H1 (cell line): ENCODE results near the gene KANSL1. TPM values are rescaled to one million over a fixed set of nuclear protein-coding genes. Genes with fewer than 3 reads are reported as not detected.

Source experiments
- CTCF ChIA-PET: fragments of 300-600 bp; sonication (Branson Sonifier 250); formaldehyde crosslinking; loops from one replicate; lab custom pipeline; 2021; ENCODE audit not compliant: partially characterized antibody; lab: Charles Lee
- POLR2A ChIA-PET: fragments of 300-600 bp; sonication (Branson Sonifier 250); formaldehyde crosslinking; loops from one replicate; lab custom pipeline; 2021; ENCODE audit warnings: inconsistent platforms; ENCODE audit not compliant: partially characterized antibody; lab: Charles Lee
- DNase-seq, 2 experiments: peaks; one replicate each; pipeline versions ENCODE4 v3.0.0 to v3.0.0-alpha.2; 2010 to 2022; ENCODE audit warnings: low spot score in 2 of 2, low read depth in 1 of 2, mixed read lengths in 1 of 2
- FAIRE-seq: peaks from 2 replicates; lab custom pipeline; 2011; peaks lifted over from hg19 to GRCh38; lab: Jason Lieb, UNC
- H2AFZ ChIP-seq: 2 replicates; pipeline ENCODE4 v1.8.1; 2012; ENCODE audit warnings: low read length, inconsistent platforms
- H2AK5ac ChIP-seq: 2 replicates; pipeline ENCODE4 v1.6.1; 2013; ENCODE audit warnings: low read depth, low read length
- H2BK120ac ChIP-seq: replicated peaks from 2 replicates; pipeline ENCODE3; 2013; ENCODE audit warnings: low read depth, low read length, inconsistent platforms
- H2BK12ac ChIP-seq: 2 replicates; pipeline ENCODE4 v1.6.1; 2013; ENCODE audit warnings: low read depth, low read length
- H2BK15ac ChIP-seq: 2 replicates; pipeline ENCODE4 v1.6.1; 2013; ENCODE audit warnings: low read length
- H2BK20ac ChIP-seq: 2 replicates; pipeline ENCODE4 v1.6.1; 2013; ENCODE audit warnings: low read length
- H2BK5ac ChIP-seq: 2 replicates; pipeline ENCODE4 v1.6.1; 2013; ENCODE audit warnings: low read depth, low read length
- H3K14ac ChIP-seq: 2 replicates; pipeline ENCODE4 v1.6.1; 2013; ENCODE audit warnings: inconsistent platforms; ENCODE audit not compliant: insufficient read length
- H3K18ac ChIP-seq: 2 replicates; pipeline ENCODE4 v1.6.1; 2013; ENCODE audit warnings: low read length; ENCODE audit errors: extremely low read depth
- H3K23ac ChIP-seq: 2 replicates; pipeline ENCODE4 v1.6.1; 2013; ENCODE audit warnings: inconsistent platforms; ENCODE audit not compliant: insufficient read length
- H3K23me2 ChIP-seq: 2 replicates; pipeline ENCODE4 v1.6.1; 2013; ENCODE audit warnings: low read depth, low read length
- H3K27ac ChIP-seq: 2 replicates; pipeline ENCODE4 v1.6.1; 2011; ENCODE audit warnings: low read depth, low read length, inconsistent platforms
- H3K27me3 ChIP-seq, 4 experiments: replicated peaks in 1 of 4; 1 replicate in 1 of 4; 2 replicates in 3 of 4; pipeline versions ENCODE4 v1.6.1 to v1.8.1; 2011 to 2013; ENCODE audit warnings: low read length in 3 of 4, mild to moderate bottlenecking in 3 of 4, inconsistent platforms in 2 of 4, mixed read lengths in 2 of 4, moderate library complexity in 1 of 4; ENCODE audit not compliant: control insufficient read depth in 3 of 4, insufficient read depth in 3 of 4; ENCODE audit errors: extremely low read depth in 1 of 4
- H3K36me3 ChIP-seq, 4 experiments: 2 replicates each; pipeline versions ENCODE4 v1.6.1 to v1.8.1; 2011 to 2013; ENCODE audit warnings: mild to moderate bottlenecking in 4 of 4, low read length in 3 of 4, moderate library complexity in 2 of 4, control low read depth in 1 of 4, inconsistent platforms in 1 of 4; ENCODE audit not compliant: insufficient read depth in 4 of 4, control insufficient read depth in 2 of 4
- H3K4ac ChIP-seq: replicated peaks from 2 replicates; pipeline ENCODE3; 2013; ENCODE audit warnings: low read length, low read depth, mixed read lengths, inconsistent platforms; ENCODE audit not compliant: insufficient read length
- H3K4me1 ChIP-seq, 4 experiments: replicated peaks in 1 of 4; 1 replicate in 1 of 4; 2 replicates in 3 of 4; pipeline versions ENCODE4 v1.6.1 to v1.8.1; 2011 to 2013; ENCODE audit warnings: low read length in 3 of 4, inconsistent platforms in 2 of 4, mixed read lengths in 1 of 4; ENCODE audit not compliant: insufficient read depth in 4 of 4, control insufficient read depth in 3 of 4
- H3K4me2 ChIP-seq, 2 experiments: 2 replicates each; pipeline versions ENCODE4 v1.6.1 to v1.8.1; 2011 to 2013; ENCODE audit warnings: low read depth in 2 of 2, low read length in 2 of 2, control low read depth in 1 of 2, inconsistent platforms in 1 of 2, mild to moderate bottlenecking in 1 of 2; ENCODE audit not compliant: insufficient read depth in 1 of 2
- H3K4me3 ChIP-seq, 4 experiments: fragments of 200-600, 300-600 bp in 1 of 4; sonication (generic), shearing (Covaris generic), sonication (Bioruptor Twin) in 1 of 4; 2 replicates each; pipeline versions ENCODE4 v1.5.1 to v1.8.1; 2011 to 2016; ENCODE audit warnings: low read length in 4 of 4, low read depth in 3 of 4, control low read depth in 2 of 4, inconsistent platforms in 2 of 4, mild to moderate bottlenecking in 2 of 4, mixed read lengths in 1 of 4, moderate library complexity in 1 of 4; ENCODE audit not compliant: insufficient read depth in 2 of 4; ENCODE audit errors: extremely low read depth in 1 of 4
- H3K56ac ChIP-seq: replicated peaks from 2 replicates; pipeline ENCODE3; 2013; ENCODE audit warnings: low read depth, mild to moderate bottlenecking, mixed read lengths, low read length, inconsistent platforms; ENCODE audit not compliant: insufficient read length
- H3K79me1 ChIP-seq: 2 replicates; pipeline ENCODE4 v1.6.1; 2013; ENCODE audit warnings: low read depth, low read length, control low read depth
- H3K79me2 ChIP-seq, 2 experiments: 2 replicates each; pipeline versions ENCODE4 v1.6.1 to v1.8.1; 2012 to 2013; ENCODE audit warnings: low read length in 2 of 2, mild to moderate bottlenecking in 2 of 2, inconsistent platforms in 1 of 2; ENCODE audit not compliant: insufficient read depth in 2 of 2, control insufficient read depth in 1 of 2
- H3K9ac ChIP-seq, 4 experiments: replicated peaks in 1 of 4; 1 replicate in 1 of 4; 2 replicates in 3 of 4; pipeline versions ENCODE4 v1.6.1 to v1.8.1; 2011 to 2013; ENCODE audit warnings: low read depth in 3 of 4, low read length in 3 of 4, control low read depth in 2 of 4, mild to moderate bottlenecking in 2 of 4, moderate library complexity in 2 of 4, inconsistent platforms in 1 of 4; ENCODE audit errors: extremely low read depth in 1 of 4
- H3K9me3 ChIP-seq, 2 experiments: 2 replicates each; pipeline versions ENCODE4 v1.6.1 to v1.8.1; 2012 to 2013; ENCODE audit warnings: mild to moderate bottlenecking in 2 of 2, moderate library complexity in 2 of 2, control low read depth in 1 of 2, inconsistent platforms in 1 of 2, low read depth in 1 of 2, low read length in 1 of 2, mixed read lengths in 1 of 2; ENCODE audit not compliant: insufficient read depth in 2 of 2
- H4K20me1 ChIP-seq, 2 experiments: replicated peaks in 1 of 2; 2 replicates each; pipeline versions ENCODE3 to v1.8.1; 2011 to 2013; ENCODE audit warnings: inconsistent platforms in 2 of 2, low read length in 2 of 2, mild to moderate bottlenecking in 1 of 2; ENCODE audit not compliant: insufficient read depth in 2 of 2, control insufficient read depth in 1 of 2
- H4K5ac ChIP-seq: 2 replicates; pipeline ENCODE4 v1.6.1; 2013; ENCODE audit warnings: low read length, low read depth, mixed read lengths, inconsistent platforms; ENCODE audit not compliant: insufficient read length
- H4K8ac ChIP-seq: 2 replicates; pipeline ENCODE4 v1.8.0; 2013; ENCODE audit warnings: mild to moderate bottlenecking, moderate library complexity, low read length, inconsistent platforms; ENCODE audit not compliant: insufficient read depth; ENCODE audit errors: extremely low read depth
- H4K91ac ChIP-seq: replicated peaks from 2 replicates; pipeline ENCODE3; 2013; ENCODE audit warnings: low read length, mixed read lengths, inconsistent platforms; ENCODE audit not compliant: insufficient read length
- ATF2 ChIP-seq: IDR thresholded peaks from 2 replicates; pipeline ENCODE4 v1.6.1; 2012; ENCODE audit warnings: low read length, inconsistent platforms
- CREB1 ChIP-seq: IDR thresholded peaks from 2 replicates; pipeline ENCODE4 v1.6.1; 2012; ENCODE audit warnings: inconsistent platforms
- KDM1A ChIP-seq: fragments of 200-600, 300-600 bp; sonication (generic); IDR thresholded peaks from 2 replicates; pipeline ENCODE4 v1.7.1; 2016; ENCODE audit warnings: mild to moderate bottlenecking, low read length, borderline replicate concordance
- polyA plus RNA-seq, 7 experiments: library from polyadenylated mRNA; depleted of rRNA in 3 of 7; stranded (reverse) in 5 of 7; unstranded in 2 of 7; fragments of >200 nt in 5 of 7; fragments of 200-250 nt in 2 of 7; gene quantifications; 1 replicate in 5 of 7; 2 replicates in 1 of 7; 4 replicates in 1 of 7; pipeline versions ENCODE4 v1.2.1 to v1.2.3, GENCODE V29; 2011 to 2013; ENCODE audit warnings: missing spikeins in 2 of 7, mixed read lengths in 2 of 7
- total RNA-seq: library from RNA; stranded (reverse); fragmentation: NEBNext Ultra II Directional; extraction: Animal tissue kit (Norgen Biotek cat#: 25700); gene quantifications from 2 replicates; pipeline ENCODE4 v1.2.1, GENCODE V29; 2021

Gene KANSL1
- total and polyA plus RNA-seq, 2 of the 8 experiments (the other 6 are each of a cell fraction or from before 2014, with no cell fraction given), result 34.0 to 128 TPM

GRCh38 chr17:46199379-46199778 lies 6.2 kb upstream of the KANSL1 start:
- Histone ChIP-seq H2BK120ac (no peak overlapping the region), H3K36me3 (peaks cover 0 to 9% (median 3%) of the 10 kb centered on the region in 4 experiments; a peak in 3 of 8 replicates), H3K4me1 (peaks cover 0 to 3% (median 3%) of the 10 kb centered on the region in 4 experiments; a peak in 5 of 7 replicates), H3K27ac (no peak overlapping the region), H3K14ac (no peak overlapping the region), H3K9ac (no peak overlapping the region), H2BK12ac (no peak overlapping the region), H4K91ac (no peak overlapping the region), H3K4me3 (no peak overlapping the region), H2BK15ac (no peak overlapping the region), H2BK5ac (no peak overlapping the region), H3K79me1 (peaks cover 24% of the 10 kb centered on the region), H2AFZ (no peak overlapping the region), H3K23ac (no peak overlapping the region), H4K8ac (no peak overlapping the region), H4K5ac (no peak overlapping the region), H3K4me2 (no peak overlapping the region), H3K79me2 (peaks cover 5 to 100% of the 10 kb centered on the region in 2 experiments; a peak in 3 of 4 replicates), H3K23me2 (no peaks in the 10 kb centered on the region), H4K20me1 (peaks cover 13% of the 10 kb centered on the region in 2 experiments), H2BK20ac (no peak overlapping the region), H3K9me3 (peaks cover 6 to 14% of the 10 kb centered on the region in 2 experiments), H3K4ac (no peak overlapping the region), H2AK5ac (no peak overlapping the region), H3K56ac (no peak overlapping the region), H3K18ac (no peak overlapping the region), H3K27me3 (no peaks in the 10 kb centered on the region)
- POLR2A ChIA-PET, result interaction anchor here (0.9 to 1.7 kb wide), 4 partner anchors 10 to 618 kb away, joined by 3 to 7 read pairs (median 6); no protein-coding TSS in a partner anchor
- no peak for DNase-seq
- CTCF ChIA-PET, result interaction anchor here (0.7 to 7.0 kb wide), 8 partner anchors 9 to 228 kb away, joined by 3 to 84 read pairs (median 8); no protein-coding TSS in a partner anchor
- FAIRE-seq, result no peak
- no peak for TF ChIP-seq KDM1A
- no peak for TF ChIP-seq CREB1
- TF ChIP-seq ATF2, result no peak
